Measurements from ENCODE around the gene DNAJC15.
"Not testable (repeated sequence)": the region's sequence is repeated elsewhere in the genome, so short reads cannot be mapped to it uniquely, and the experiment has no call there.

DNAJC15 gene

DNA sequence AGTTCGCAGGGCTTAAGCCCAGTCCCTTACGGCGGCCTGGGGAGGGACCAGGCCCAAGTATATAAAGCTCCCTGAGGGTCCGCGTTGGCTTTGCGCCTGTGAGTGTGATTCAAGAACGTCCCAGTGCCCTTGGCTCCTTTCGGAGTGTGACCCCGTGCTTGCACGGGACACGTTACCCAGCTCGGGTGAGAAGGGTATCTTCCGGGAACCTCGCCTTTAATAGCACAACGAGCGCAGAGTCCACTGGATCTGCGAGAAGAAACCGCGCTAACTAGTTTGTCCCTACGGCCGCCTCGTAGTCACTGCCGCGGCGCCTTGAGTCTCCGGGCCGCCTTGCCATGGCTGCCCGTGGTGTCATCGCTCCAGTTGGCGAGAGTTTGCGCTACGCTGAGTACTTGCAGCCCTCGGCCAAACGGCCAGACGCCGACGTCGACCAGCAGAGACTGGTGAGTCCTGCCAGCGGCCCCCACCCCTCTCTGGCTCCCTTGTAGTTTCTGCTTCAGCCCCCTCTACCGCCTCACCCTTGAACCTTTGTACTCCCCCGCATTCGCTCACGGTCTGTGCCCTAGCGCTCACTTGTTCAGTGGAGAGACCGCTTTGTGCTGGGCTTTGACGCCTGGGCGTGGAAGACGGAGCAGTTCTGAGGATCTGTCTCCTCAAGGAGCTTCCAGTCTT is at the start of gene DNAJC15:
Gene DNAJC15 (plus strand): TSS at position 298 of the 675 bp plus-strand sequence. CDS start 41 bp downstream, at position 339.
- no peak for DNase-seq

DNA sequence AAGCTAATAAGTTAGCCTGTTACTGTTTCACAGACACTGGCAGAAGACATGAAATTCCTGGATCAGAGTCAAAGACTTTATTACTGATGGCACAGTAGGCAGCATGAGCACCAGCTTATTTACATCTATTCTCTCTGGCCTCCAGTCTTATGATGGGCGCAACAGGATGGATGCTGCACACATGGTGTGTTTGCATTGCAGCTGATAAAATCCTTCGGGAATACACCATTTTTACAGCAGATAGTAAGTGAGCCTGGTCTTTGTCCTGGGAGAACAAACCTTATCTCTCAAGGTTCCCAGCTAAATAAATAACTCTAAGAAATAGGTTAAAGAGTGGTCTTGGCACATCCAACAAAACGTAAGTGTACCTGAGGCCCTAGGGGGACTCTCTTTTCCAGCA is 47.3 kb upstream of the DNAJC15 start:
- DNase-seq = no peak

DNA sequence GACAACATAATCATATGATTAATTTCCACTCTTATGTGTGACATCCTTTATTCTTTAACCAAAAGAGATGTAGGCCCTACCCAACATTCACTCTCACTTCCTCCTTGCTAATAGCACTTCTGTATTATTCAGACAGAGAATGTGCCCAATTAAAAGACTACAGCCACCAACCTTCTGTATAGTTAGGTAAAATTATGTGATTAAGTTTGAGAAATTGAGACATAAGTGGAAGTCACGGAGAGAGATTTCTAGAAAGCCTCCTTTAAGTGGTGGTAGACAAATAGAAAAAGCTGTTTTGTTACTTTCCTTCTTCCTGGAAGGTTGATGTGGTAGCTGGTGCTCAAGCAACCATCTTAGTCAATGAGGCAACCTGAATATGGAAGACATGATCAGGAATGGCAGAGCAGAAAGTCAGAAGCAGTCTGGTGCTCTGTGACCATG is 46.1 kb upstream of the DNAJC15 start:
- no peak for DNase-seq

DNA sequence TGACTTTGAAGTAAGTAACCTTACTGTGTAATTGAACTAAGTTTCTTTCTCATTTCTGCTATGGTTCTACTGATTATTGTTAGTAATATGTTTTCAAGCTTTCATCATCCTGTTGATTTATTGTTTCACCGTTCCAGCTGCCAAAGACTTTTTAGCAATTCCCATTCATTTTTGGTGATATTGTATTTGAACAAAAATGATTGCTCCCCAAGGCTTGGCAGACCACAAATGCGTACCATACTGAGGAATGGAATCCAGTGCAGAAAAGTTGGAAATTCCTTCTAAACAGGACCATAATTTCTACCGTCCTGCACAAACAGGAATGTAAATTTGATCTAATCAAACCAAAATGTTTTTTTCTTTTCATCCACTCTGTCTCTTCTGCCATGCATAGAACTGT is 42.1 kb upstream of the DNAJC15 start:
- DNase-seq = no peak

DNA sequence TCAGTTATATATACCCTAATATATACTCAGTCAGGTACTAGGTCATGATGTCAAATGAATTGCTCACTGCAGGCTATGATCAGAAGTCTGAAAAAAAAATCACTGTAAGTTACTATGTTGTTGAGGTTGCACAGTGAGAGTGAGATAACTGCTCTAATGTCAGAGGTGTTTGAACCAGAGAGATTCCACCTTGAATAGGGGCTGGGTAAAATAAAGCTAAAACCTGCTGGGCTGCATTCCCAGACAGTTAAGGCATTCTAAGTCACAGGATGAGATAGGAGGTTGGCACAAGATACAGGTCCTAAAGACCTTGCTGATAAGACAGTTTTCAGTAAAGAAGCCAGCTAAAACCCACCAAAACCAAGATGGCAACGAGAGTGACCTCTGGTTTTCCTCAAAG is 41.5 kb upstream of the DNAJC15 start:
- no peak for DNase-seq

DNA sequence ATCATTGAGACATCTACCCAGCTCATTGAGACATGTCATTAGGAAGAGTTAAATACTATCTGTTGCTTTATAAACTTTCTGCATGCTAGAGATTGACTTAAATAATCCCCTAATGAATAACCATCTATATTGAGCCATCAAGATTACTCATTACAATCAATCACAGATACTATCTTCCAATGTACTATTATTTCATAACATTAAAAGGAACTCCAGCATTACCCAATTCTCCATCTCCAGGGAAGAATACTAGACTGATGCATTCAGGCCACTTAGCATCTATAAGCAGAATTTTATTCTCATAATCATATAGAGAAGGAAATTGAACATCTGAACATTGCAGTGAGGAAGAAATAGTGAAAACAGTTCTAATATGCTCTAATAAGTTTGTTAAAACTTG is 39.4 kb upstream of the DNAJC15 start:
- no peak for DNase-seq

DNA sequence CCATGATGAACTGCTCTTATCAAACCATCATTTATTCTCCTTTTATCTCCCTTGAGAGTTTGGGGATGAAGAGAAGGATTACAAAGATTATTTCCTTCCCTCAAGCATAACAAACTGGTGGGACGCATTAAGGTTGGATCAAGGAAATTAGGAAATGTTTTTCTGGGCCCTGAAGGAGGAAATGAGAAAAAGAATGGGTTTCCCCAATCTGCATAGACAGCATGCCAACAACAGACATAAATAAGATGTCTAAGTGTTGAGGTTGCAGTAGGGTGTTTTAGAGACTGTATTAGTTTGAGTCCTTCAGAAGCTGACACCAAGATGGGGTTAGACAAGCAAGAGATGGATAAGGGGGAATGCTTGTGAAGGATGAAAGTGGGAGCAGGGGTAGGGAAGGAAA is 38.7 kb upstream of the DNAJC15 start:
- DNase-seq = no peak

DNA sequence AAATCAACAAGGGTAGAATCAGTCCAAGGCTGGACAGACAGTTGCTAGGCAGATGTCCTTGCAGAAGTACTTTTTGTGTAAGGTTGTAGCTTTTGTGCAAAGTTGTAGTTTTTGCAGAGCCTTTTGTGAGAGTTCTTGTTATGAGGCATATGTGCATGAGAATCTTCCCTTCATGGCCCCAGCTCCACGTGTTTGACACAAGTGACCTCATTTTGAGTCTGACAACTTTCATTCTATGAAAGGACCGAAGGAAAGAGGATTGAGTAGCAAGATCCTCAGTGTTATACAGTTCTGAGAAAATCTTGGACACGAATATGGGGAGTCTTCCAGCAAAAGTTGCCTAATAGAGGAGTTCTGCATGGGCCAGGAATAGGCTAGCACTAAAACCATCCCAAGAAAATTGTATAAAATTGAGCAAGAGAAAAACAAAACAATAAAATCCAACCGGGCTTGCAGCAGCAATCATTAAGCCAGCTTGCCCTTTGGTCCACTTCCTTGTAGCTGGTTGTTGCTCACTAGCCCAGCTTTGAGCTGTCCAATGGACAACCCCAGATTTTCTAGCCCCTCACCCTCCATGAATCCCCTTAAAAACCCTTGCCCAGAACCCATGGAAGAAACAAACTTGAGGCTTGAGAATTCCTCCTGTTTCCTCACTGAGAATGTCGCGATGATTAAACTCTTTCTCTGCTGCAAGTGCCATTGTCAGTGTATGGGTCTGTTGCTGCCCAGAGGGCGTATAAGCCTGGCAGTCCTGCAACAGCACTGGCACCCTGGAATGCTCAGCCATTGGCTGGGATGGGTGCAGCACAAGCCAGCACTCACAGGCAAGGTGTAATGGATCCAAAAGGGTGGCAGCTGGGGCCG is 37.8 kb upstream of the DNAJC15 start:
- DNase-seq = no peak

DNA sequence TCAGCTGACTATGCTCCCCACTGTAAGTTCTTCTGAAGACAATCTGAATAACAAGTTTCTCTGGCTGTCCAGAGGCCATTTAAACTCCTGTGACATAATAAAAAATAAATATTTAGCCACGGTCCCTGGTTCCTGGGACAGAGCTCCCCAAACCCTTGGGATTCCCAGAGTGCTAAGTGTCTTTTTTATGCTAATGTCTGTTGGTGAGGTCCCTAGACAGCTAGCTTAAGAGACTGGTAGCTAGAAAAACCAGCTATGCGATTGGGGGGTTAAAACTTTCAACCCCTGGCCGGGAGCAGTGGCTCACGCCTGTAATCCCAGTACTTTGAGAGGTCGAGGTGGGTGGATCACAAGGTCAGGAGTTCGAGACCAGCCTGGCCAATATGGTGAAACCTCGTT is 37.2 kb upstream of the DNAJC15 start:
- no peak for DNase-seq

DNA sequence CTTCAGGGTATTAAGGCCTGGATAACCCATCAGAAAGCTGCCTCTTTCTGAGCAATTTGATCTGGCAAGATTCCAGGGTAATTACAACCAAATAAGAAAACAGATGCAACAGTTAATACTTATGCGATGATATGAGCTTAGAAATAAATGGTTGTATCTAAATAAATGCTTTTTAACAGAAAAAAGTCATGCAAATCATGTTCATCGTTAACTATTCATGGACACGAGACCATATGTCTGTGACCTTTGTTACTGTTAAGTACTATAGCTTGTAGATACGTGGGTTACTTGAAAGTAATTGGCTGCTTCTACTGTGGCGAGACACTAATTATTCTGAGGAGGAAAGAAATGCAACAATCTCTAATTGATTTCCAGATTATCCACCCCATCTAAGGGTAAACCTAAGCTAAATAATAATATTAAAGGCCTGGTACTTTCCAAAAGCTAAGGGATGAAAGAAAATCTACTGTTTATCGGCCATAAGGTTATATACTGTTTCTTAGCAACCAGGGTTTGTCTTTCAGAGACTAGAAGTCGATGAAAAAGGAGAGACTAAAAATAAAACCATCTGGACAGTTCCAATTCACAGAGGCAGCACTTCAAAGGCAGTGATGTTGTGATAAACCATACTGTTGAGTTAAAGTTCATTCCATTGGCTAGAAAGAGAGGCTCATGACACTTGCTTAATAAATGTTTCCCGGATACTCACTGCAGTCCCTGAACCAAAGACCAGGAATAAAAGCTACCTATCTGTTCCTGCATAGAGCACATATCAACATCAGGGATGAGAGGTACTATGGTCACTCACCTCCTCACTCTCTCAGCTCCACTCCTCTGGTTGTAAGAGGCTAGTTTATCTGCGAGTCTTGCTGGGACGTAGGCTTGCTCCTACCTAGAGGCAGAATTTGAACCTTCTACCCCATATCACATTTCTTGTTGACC is 32.8 kb upstream of the DNAJC15 start:
- DNase-seq = no peak

DNA sequence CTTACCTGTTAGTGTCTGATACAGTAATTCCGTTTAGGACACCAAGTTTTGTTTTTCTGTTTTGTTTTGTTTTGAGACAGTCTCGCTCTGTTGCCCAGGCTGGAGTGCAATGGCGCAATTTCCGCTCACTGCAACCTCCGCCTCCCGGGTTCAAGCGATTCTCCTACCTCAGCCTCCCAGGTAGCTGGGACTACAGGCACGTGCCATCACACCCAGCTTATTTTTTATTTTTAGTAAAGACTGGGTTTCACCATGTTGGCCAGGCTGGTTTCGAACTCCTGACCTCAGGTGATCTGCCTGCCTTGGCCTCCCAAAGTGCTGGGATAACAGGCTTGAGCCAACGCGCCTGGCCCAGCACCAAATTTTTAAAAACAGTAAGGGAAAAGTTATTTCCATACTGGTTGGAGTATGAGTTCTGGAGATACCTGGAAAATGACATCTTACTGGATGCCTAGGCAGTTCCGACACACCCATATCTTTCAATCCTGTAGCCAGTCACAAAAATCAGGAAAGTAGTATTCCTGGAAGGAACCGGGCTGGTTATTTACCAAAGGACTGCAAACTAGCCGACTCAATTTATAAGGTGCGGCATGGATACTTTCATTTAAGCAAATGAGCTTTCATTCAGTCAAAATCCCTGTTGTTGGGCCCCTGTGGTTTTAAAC is 32.0 kb upstream of the DNAJC15 start:
- not testable (repeated sequence) for DNase-seq

DNA sequence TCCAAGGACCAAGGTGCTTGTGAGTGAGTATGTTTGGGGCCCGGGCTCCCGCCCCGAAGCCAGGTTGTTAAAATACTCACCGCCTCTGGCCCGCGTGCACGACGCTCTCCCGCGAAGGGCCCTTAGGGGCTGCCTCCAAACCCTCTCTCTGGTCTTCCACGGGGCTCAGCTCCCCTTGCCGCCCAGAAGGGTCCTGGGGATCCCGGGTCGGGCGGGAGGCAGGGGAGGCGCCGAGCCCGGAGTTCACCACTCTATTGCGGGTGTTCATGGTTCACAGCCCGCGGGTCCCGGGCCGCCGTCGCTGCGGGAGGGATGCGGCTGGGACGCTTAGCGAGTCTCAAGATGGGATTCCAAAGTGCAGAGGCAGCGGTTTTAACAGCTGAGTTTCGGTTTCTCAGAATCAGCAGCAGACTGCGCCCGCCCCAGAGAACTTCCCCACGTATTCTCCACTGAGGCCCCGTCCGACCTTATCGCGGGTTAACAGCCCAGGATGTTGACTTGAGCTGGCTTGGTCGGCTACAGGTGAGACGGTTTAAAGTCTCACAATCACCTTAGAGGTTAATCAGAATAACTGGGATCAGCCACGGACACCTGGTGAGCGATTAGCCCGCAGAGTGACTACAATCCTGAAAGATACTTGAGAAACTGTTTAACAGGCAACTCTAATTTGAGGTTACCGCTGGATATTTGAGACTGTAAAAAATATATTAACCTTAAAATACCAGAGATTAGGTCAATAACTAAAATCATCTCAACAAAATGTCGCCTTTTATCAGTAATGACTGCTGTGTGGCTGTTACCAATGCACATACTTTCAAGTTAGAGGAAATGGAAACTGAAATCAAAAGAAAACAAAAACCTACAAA is 31.3 kb upstream of the DNAJC15 start, which contains the start of gene EPSTI1:
Gene EPSTI1 (minus strand): TSS at position 344 of the 866 bp plus-strand sequence. CDS start 76 bp downstream, at position 268.
- no peak for DNase-seq

DNA sequence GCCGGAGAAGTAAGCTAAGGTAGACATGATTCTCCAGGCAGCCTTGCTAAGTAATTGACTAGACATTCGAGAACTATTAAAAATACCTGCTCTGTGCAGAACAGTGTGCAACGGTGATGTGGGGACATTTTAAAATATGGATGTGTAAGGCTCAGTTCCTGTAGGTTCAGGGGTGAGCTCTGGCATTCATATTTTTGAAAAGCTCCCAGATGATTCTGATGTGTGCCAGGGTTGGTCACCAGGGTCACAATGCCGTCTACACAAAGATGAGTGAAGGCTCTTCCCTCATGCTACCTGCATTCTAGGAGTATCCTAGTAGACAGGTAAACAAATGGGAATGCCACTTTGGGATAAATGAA is 30.6 kb upstream of the DNAJC15 start:
- no peak for DNase-seq

DNA sequence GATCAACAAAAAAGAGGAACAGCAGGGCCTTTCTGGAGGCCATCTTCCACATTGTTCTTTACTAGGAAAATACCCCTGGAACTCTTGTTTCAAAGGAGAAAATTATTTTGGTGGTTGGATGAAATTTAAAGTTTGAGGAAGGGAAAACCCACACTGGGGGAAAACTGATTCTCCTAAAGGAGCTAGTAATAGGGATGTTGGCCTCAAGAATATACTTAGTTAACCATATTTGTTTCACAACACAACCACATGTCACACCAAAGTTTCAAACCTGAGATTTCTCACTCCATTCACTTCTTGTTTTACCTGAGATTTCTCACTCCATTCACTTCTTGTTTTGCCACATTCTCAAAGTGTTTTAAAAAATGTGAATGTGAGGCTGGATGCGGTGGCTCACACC is 28.5 kb upstream of the DNAJC15 start:
- no peak for DNase-seq

DNA sequence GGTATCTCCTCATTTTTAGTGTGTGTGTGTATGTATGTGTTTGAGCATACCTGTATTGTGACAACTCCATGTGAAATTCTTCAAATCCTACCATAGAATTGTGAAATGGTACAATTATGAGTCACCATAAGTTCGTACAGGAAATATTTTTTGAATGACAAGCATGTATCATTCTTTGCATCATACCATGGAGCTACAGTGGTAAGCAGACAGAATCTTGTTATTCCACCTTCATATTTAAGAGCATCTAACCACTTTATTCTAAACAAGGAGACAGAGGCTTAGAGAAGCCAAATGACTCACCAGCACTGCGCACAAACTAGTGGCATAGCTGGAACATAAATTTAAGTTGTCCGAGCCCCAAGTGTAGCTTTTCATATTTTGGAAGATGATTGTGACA is 26.8 kb upstream of the DNAJC15 start:
- no peak for DNase-seq

DNA sequence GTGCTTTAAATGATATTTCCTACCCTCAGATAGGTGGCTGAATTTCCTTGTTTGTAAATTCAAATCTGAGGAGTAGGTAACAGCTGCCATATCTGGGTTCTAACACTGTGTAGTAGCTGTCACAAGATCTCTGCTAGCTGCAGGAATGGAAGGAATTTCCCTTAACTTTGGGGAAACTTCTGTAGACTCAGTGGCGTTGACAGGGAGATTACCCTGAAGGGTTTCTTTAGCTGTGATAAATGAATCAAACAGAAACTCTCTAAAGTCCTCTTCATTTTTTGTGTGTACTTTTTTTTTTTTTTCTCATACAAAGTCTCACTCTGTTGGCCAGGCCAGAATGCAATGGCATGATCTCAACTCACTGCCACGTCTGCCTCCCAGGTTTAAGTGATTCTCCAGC is 26.0 kb upstream of the DNAJC15 start:
- no peak for DNase-seq

DNA sequence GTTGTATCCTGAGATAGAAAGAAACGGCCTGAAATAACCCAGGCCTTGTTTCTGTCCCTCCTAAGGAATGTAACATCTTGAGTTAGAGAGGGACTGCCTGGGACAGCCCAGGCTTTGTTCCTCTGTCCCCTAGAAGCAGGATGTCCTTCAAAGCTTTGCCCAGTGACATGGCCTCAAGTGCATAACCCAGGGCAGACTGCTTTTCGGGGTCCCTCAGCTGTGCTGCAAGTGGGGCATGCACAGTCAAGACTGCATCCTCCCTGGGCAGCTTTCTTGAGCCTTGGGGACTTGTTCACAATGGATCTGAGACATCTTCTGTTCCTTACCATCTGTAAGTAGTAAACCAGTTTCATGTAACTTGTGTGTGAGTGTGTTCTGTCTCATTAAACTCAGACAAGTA is 23.9 kb upstream of the DNAJC15 start:
- DNase-seq = no peak

DNA sequence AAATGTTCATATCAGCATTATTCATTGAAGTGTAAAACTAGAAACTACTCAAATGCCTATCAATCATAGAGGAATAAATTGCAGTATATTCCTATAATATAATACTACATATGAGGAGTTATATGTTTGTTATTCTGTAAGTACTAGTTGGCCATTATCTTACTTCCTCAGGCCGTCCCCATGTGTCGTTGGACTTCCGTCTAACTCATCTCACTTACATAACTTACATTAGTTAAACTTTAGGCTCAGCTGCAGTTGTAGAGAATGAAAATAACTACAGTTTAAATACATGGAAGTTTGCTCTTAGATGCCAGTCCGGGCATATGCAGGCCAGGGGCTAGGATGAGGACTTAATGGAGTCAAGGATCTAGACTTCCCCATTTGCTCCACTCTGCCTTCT is 22.7 kb upstream of the DNAJC15 start:
- DNase-seq = no peak

DNA sequence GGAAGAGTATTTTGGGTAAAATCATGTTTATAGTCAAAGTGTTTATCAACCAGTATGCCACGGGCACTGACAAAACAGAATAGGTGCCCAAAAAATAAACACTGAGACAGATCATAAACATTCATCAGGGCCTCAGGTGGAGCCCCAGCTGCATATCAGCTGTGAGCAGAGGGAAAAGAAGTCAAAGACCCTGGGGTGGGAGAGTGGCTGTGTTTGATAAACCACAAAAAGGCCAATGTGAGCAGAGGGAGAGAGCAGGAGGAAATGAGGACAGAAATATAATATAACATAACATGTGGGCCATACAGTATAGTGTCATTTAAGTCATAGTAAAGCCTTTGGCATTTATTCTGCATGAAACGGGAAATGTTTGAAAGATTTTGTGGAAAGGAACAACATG is 21.4 kb upstream of the DNAJC15 start:
- DNase-seq = no peak

DNA sequence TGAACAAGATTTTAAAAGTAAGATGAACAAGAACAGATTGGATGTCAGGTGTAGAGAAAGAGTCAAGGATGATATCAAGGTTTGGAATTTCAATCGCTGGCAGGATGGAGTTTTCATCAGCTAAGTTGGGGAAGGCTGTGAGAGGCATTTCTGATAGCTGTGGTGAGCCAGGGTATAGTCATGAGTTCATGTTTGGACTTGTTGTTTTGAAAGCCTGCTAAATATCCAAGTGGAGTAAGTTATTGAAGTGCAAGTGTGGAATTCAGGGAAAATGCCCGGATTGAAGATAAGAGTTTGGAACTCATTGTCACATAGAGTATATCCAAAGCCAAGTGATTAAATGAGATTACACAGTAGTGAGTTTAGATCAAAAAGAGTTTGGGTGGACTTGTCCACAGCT is 20.4 kb upstream of the DNAJC15 start:
- DNase-seq = no peak

DNA sequence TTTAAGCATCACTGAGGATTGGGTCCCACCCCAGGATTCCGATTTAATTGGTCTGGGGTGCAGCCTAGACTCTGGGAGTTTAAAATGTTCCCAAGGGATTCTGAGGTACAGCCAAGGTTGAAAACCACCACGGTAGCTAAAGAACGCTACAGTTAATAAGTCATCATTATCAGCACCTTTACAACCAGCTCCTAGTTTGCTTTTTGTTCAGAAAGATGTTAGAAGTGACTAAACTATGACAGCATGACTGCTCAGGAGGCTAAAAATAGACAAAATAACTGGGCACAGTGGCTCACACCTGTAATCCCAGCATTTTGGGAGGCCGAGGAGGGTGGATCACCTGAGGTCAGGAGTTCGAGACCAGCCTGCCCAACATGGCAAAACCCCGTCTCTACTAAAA is 19.7 kb upstream of the DNAJC15 start:
- DNase-seq = no peak

Data from NCI-H1092 (cell line).